NCI-H2196 treated with DMSO at 0.1 percent for 48 hours (cell line): ENCODE results near the gene RAB18.
"Not testable (repeated sequence)": the region's sequence is repeated elsewhere in the genome, so short reads cannot be mapped to it uniquely, and the experiment has no call there.

ENCODE experiments used
- DNase-seq: peaks from one replicate; lab custom pipeline; 2025; ENCODE audit not compliant: unreplicated experiment; lab: John Stamatoyannopoulos, UW

The RAB18 gene

DNA sequence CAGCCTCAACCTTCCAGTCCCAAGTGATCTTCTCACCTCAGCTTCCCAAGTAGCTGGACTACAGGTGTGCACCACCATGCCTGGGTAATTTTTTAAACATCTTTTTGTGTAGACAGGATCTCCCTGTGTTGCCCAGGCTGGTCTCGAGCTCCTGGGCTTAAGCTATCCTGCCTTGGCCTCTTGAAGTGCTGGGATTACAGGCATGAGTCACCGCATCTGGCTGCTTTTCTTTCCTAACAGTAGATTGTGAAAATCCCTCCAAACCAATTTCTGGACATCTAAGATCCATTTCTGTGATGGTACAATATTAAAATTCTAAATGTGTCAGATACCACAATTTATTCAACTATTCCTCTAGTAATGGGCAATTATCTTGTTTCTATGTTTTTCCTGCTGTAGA, 38.7 kb downstream of the RAB18 start:
- DNase-seq = no peak

DNA sequence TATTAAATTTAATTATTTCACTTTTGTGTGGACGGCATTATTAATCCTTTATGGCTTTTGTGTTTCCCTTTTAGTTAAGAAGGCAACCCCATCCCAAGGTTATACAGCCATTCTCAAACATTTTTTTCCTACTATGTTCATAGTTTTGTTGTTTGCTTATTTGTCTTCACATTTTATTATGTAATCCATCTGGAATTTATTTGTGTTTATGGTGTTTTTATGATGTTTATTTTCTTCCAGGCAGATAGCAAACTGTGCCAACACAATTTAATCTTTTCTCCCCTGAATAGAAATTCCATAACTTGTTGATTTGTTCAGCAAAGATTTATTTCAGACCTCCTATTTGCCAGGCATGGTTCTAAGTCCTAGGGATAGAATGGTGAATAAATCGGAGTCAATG, 42.9 kb downstream of the RAB18 start:
- DNase-seq = no peak

DNA sequence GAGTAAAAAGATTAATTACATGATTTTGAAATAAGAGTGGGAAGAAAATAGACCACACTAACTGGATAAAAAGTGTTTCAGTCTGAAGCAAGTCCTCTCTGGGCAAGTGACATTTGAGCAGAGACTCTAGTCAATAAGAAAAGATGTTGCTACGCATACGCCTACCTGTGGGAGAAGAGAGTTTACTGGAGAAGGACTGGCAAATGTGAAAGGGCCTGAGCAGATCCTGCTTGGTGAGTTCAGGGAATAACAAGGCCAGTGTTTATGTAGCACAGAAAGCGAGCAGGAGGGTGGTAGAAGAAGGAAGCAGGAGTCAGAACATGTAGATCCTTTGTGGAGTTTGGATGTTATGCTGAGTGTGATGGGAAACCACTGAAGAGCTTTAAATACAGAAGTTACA, 43.4 kb downstream of the RAB18 start:
- no peak for DNase-seq

DNA sequence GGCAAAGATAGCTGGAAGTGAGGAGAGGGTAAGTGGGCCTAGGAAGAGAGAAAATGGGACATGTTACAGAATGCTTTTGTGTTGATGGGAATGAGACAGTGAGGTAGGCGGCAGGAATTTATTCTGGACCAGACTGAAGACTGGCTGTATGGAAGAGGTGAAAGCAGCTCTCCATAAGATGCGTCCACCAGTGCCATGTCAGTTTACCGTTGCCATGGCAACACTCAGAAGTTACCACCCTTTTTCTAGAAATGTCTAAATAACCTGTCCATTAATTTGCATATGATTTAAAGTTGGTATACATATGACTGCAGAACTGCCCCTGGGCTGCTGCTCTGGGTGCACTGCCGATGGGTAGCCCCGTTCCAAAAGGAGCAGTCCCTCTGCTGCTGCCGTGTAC, 46.7 kb downstream of the RAB18 start:
- no peak for DNase-seq

DNA sequence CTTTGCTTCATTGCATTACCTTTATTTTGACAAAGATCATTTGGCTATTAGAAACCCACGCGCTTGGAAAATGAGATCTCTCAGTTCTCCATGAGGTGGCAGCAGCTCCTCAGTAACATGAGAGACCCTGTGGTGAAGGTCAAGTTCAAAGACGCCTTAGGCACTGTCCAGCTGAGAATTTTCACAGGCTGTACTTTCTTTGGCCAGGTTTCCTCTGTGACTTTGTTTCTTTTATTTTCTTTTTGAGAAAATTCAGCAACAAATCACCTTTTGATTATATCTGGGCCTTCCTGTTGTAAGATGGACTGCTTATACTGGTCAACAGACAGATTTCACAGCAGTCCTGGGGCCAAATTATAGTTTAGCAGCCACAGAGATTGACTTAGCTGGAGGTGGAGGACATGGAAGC, 54.5 kb downstream of the RAB18 start:
- no peak for DNase-seq

DNA sequence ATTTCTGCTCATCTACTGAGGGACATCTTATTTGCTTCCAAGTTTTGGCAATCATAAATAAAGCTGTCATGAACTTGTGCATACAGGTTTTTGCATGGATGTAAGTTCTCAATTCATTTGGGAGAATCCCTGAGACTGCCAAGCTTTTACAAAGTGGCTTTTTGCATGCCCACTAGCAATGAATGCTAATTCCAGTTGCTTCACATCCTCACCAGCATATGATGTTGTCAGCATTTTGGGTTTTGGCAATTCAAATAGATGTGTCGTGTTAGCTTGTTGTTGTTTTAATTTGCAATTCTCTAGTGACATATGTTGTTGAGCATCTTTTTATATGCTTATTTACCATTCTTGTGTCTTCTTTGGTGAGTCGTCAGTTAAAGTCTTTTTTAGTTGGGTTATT, 57.2 kb downstream of the RAB18 start:
- DNase-seq = no peak

DNA sequence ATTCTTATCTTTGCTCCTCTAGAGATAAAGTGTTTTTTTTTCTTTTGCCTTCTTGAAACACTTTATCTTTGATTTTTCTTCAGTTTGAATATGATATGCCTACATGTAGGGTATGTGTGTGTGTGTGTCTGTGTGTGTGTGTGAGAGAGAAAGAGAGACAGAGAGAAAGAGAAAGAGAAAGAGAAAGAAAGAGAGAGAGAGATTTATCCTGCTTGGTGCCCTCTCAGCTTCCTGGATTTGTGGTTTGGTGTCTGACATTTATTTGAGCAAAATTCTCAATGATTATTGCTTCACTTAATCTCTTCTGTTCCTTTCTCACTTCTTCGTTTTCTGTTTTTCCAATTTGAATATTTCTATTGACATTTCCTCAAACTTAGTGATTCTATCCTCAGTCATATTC, 60.3 kb downstream of the RAB18 start:
- DNase-seq = no peak

DNA sequence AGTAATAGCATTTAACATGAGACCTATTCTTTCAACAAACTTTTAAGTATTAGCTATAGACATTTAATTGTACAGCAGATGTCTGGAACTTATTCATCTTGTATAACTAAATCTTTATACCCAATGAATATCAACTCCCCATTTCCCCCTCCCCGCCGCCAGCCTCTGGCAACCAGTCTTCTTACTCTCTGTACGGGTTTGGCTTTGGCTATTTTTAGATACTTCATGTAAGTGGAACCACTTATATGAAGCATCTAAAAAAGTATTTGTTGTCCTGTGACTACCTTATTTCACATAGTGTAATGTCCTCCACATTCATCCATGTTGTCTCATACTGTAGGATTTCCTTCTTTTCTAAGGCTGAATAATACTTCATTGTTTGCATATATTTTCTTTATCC, 60.8 kb downstream of the RAB18 start:
- DNase-seq = no peak

DNA sequence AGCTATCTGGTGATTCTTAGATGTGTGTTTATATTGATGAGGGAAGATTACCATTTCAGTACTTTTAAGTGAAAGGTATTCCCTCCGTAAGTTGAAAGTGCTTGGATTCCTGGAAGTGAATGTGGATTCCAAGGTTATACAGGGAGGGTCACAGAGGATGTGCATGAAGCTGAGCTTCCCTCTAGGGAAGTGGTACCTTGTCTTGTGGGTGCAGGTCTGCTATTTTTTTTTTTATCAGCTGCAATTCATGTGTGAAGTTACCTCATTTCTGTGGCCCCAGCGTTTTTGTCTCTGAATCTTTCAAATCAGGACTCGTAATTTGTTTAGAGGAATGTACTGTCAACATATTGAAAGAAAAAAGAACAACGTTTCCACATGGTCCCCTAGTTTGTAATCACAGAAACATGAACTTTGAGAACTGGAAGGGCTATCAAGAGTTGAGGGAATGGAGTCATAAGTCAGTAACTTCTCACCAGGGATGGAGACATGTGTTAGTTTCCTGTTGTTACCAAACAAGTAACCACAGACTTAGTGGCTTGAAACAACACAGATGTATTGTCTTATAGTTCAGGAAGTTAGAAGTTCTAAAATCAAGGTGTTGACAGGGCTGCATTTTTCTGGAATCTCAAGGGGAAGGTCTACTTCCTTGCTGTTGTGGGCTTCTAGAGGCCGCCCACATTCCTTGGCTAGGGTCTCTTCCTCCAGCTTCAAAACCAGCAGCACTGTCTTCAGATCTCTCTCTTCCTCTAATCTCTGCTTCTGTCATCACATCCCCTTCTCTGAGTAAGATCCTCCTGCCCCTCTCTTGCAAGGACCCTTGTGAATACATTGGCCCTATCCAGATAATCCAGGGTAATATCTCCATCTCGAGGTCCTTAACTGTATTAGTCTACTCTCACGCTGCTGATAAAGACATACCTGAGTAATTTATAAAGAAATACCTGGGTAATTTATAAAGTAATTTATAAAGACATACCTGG, 64.4 kb downstream of the RAB18 start:
- no peak for DNase-seq

DNA sequence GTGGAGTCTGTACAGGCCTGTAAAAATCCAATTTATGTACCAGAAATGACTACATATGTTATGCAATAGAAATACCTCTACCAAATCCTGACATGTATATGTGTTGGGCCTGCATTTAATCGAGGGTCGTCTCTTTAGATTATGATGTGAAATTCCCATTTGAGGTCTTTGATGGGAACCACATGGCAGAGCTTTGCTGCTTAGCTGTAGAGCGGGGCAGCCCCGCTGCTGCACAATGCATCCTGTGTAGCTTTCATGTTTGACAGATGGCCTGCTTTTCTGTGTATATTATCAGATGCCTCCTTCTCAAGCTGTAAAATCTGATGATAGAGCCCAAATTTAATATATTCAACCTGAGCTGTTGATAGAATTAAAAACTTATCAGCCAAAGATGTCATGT, 65.8 kb downstream of the RAB18 start:
- DNase-seq = no peak

DNA sequence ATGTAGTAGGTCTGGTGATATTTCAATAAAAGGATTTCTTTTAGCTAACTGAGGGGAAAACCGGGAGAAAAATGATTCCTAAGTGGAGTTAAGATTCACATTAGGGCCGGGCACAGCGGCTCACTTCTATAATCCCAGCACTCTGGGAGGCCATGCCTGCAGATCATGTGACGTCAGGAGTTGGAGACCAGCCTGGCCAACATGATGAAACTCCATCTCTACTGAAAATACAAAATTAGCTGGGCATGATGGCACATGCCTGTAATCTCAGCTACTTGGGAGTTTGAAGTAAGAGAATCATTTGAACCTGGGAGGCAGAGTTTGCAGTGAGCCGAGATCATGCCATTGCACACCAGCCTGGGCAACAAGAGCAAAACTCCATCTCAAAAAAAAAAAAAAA, 72.9 kb downstream of the RAB18 start:
- not testable (repeated sequence) for DNase-seq

DNA sequence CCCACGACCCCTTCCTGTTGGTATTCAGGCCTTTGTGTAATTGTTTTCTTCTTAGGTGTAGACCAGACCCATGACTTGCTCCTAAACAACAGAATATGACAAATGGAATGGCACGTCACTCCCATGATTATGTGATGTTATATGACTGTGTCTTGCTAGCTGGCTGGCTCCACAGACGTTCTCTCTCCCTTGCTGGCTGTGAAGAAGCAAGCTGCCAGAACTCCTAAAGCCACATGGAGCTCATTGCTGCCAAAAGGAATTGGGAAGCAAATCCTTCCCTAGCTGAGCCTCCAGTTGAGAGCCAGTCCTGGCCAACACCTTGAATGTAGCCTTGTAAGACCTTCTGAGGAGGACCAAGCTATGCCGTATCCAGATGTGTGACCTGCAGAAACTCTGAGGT, 74.2 kb downstream of the RAB18 start:
- DNase-seq = no peak

DNA sequence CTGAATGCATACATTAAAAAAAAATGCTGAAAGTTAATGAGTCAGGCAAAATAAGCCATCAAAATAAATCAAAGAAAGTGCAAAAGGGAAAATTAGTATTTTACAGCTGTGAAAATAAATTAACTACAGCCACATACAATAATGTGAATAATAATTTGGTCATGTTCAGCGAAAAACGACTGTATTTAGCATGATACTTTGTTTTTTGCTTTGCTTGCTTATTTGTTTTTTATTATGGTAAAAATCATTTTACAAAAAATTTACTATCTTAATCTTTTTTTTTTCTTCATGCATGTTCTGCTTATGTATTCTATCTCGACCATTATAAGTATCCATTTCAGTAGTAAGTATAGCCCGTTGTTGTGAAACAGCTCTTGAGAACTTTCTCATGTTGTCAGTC, 77.1 kb downstream of the RAB18 start:
- DNase-seq = no peak

DNA sequence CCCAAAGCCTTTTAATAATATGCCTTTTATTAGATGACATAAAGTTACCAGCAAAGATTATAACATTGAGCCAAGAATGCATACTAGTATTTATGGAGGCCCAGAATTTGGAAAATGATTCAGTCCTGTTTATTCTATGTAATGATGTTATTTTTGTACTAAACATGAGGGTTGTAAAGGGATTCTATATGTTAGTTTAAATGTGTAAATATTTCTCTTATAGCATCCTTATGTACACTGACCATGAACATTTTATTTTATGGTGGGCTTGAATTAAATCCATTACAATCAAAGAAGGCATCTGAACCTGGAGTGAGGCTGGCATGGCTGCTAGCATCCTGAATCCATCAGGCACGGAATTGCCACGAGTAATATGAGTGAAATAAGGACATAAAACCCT, 80.2 kb downstream of the RAB18 start:
- DNase-seq = no peak
